NCI-H2196 (cell line): ENCODE measurements around the gene ZBTB20.
A peak's percentile ranks its signal among the peaks of the same experiment; 100 is the strongest.

Experiments
- DNase-seq: peaks from one replicate; lab custom pipeline; 2025; ENCODE audit not compliant: unreplicated experiment; lab: John Stamatoyannopoulos, UW

Gene ZBTB20

GRCh38 chr3:114597871-114598270 lies 549.2 kb downstream of the ZBTB20 start:
- DNase-seq = no peak

GRCh38 chr3:114597012-114597411 lies 550.1 kb downstream of the ZBTB20 start:
- DNase-seq = no peak

DNA sequence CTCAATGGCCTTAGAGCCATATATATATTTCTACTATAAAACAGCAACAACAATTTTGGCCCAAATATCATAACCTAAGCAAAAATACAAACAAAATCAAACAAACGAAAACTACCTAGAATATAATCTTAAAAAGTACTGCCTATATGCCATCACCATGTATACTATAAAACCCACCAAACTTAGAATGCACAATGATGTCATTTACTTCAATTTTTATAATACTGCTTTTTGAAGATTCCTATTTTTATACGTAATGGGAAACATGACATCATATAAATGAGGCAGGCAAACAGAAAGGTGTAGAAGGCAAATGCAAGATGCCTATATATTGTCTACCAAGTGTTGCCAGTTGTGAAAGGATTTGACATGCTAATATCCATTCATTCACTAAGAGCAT lies 550.9 kb downstream of the ZBTB20 start:
- DNase-seq = no peak

DNA sequence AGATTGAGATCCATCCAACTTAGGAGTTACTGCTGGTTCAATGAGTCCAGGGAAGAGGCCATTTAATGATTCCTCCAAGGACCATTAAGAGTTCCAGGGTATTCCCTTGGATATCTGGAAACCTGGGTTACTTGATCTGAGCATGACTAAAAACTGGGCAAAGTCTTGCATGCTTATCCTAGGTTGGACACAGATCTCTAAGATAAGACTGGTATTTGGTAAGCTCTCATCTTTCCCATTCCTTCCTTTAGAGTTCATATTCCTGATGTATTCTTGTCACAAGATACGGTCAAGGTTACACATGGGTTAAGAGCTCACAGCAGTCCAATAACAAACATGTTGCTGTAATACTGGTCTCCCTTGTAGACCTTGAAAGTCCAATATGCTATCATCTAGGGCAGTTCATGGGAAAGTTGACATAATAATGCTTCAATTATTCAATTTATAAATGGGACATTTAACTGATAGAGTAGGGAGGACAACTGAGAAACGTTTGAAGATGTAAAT lies 551.5 kb downstream of the ZBTB20 start:
- no peak for DNase-seq

DNA sequence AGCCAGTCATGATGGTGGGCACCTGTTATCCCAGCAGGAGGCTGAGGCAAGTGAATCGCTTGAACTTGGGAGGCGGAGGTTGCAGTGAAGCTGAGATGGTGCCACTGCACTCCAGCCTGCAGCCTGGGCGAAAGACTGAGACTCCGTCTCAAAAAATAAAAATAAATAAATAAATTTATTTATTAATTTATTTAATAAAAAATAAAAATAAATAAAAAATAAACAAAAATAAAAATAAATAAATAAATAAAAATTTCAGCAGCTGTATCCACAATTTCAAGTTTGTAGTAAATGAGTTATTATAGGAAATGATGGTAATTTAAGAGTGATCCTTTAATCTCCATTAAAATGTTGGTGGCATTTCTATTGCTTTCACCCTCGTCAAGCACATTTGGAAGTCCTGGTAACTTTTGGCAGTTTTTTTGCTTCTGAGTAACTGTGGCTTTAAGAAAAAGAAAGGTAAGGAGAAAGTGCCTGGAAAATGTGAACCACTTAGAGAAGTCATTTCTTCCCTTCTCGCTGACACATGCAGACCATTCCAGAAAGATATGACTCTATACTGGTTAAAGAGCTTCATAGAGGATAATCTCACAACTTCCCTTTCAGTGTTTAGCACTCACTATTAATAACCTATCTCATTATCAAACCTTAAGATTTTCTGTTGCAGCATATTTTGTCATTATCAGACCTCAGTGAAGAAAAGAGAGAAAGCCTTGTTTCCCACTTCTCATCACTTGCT lies 556.6 kb downstream of the ZBTB20 start:
- DNase-seq = no peak

- DNase-seq = no peak
Observed at GRCh38 chr3:114587986-114588385, 559.1 kb downstream of the ZBTB20 start.

GRCh38 chr3:114586119-114586518 lies 561.0 kb downstream of the ZBTB20 start:
- peak; percentile 33 for DNase-seq

GRCh38 chr3:114585687-114586086 lies 561.4 kb downstream of the ZBTB20 start:
- DNase-seq = no peak

GRCh38 chr3:114584734-114585371 lies 562.2 kb downstream of the ZBTB20 start:
- no peak for DNase-seq

DNA sequence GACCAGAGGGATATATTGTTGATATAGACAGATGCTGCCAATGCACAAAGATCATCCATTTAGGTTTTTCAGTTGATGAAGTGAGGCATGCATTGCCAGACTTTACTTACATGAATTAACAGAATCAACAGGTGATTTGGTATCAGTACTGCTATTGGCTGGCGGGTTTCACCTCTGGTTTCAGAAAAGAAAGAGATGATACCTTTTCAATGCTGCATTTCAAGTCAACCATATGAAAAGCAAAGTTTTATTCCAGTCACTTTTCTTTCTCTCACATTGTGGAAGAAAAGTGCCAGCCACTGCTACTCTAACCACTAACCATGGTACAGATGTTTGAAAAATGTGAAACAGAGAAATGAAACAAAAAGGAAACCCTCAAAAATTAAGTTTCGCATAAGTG lies 564.2 kb downstream of the ZBTB20 start:
- DNase-seq = no peak

GRCh38 chr3:114572364-114573062 lies 574.6 kb downstream of the ZBTB20 start:
- no peak for DNase-seq

GRCh38 chr3:114571363-114571762 lies 575.7 kb downstream of the ZBTB20 start:
- no peak for DNase-seq

GRCh38 chr3:114569186-114569585 lies 577.9 kb downstream of the ZBTB20 start:
- DNase-seq = no peak

DNA sequence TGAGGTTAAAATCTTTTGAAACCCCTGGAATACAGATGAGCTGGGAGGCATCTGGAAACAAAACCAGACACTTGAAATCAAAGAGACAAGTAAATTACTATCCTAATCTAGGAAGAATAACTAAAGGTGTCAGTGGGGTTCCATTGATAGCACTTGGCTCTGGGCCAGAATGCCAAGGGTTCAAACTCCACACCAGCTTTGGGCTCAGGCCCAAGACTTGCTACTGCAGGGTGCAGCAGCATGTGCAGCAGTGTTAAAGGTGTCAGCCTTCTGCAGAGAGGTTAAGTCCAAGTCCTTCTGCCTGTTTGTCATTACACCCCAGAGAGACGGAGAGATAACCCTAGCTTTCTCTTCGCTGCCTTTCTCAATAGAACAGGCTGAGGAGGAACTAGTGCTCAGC lies 579.3 kb downstream of the ZBTB20 start:
- DNase-seq = no peak

- DNase-seq = no peak
Observed at GRCh38 chr3:114566767-114567166, 580.3 kb downstream of the ZBTB20 start.

GRCh38 chr3:114566162-114566755 lies 580.8 kb downstream of the ZBTB20 start:
- no peak for DNase-seq

DNA sequence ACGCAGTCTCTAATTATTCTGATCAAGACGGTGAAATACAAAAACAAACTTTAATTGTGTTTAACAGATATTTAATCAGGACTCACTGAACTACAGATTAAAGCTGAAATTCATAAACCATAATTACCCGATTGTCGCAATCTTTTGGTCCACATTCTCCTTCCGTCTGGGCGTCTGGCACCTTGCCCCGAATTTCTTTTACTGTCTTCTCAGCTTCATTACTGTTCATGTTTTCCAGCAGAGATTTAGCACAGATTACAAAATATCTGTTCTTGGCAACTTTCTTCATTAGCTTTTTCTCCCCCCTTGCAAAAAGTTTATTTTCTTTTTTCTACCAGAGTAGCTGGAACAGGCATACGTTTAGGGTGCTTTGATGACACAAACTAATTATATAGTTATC lies 581.9 kb downstream of the ZBTB20 start:
- no peak for DNase-seq

GRCh38 chr3:114563720-114564119 lies 583.4 kb downstream of the ZBTB20 start:
- DNase-seq = no peak

DNA sequence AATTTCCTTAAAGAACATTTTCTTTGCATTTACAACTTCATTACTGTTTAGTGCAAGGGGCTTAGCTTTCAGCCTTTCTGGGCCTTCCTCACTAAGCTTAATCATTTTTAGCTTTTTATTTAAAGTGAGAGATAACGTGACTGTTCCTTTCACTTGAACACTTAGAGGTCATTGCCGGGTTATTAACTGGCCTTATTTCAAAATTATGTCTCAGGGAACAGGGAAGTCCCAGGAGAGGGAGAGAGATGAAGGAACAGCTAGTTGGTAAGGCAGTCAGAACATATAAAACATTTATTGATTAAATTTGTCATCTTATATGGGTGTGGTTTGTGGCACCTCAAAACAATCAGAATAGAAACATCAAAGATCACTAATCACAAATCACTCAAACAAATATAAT lies 584.5 kb downstream of the ZBTB20 start:
- DNase-seq = no peak

DNA sequence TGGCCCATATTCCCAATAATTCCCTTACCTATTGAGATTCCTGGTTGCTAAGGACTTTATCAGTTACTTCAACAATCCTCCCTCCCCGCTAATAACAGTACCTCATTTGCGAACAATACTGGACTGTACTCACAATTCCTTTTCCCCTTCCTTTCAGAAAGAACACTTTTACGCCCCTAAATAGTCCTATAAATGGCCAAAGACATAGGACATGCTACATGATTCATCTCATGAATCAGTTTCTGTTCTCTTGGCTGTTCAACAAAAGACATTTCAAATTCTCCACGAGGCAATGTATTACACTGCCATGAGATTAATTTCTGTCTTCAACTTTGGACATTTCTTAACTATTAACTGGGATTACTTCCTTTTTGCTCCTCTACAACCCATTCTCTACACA lies 588.8 kb downstream of the ZBTB20 start:
- DNase-seq = no peak

- DNase-seq = no peak
Observed at GRCh38 chr3:114557791-114558190, 589.3 kb downstream of the ZBTB20 start.
